NCI-H1417 treated with DMSO at 0.1 percent for 48 hours (cell line): ENCODE data around the gene FOXE3.

Experiments
- DNase-seq: peaks from one replicate; lab custom pipeline; 2025; lab: John Stamatoyannopoulos, UW

The FOXE3 gene

DNA sequence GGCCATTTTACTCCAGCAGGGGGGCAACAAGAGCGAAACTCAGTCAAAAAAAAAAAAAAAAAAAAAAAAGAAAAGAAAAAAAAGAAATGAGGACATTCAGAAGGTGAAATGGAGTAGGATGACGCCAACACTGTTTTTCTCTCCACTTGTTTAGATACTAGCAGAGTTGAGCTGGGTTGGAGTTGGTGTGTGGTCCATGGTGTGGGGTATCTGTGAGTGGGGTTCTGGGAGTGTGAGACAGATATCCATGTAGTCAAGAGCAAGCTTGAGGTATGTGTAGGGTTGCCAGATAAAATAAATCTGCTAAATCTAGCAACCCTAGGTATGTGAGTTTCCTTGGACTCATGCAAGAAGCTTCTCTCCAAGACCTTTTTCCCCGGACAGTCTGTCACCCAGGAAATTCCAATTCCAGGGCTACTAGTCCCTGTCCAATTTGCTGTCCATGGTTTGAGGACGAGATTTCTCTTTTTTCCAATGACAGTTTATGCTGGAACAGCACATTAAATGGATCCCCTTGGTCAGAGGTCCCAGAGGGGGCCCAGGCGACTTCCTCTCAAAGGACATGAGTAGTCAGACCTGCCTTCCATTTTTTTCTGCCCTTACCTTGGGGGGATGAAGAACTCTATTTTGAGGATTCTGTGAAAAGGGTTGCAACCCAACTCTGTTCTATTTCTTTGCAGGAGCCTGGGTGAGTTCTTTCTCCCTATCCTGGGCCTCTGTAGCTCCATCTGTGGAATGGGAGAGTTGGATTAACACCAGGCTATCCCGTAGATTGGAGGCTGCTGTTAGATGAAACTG is 19.6 kb downstream of the FOXE3 start:
- DNase-seq, result no peak

- DNase-seq, result no peak
Observed at GRCh38 chr1:47436304-47436978, 20.4 kb downstream of the FOXE3 start.

DNA sequence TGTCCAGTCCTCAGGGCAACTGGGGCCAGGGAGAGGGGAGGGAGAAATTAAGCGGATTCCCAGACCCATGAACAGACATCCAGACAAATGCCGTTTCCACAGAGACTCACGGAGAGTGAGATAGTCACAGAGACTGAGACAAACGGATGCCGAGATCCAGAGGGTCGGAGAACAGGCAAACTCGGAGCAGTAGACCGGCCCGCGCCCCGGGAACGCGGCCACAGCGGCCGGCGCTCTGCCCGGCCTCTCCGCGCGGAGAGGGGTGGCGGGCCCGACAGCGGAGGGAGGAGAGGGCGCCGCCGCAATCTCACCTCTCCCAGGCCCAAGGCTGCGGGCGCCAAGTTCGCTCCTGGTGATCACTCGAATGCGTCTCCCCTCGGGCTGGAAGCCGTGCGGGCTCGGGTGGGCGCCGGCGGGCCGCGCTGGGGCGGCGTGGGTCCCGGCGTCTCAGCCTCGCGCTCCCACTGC is 20.9 kb downstream of the FOXE3 start:
- no peak for DNase-seq

GRCh38 chr1:47437447-47438164 is 21.5 kb downstream of the FOXE3 start, which contains the start of gene FOXD2:
TSS of gene FOXD2 (plus strand) at chr1:47438044. CDS start at chr1:47438136, 92 bp downstream.
- peak; percentile 68 for DNase-seq

DNA sequence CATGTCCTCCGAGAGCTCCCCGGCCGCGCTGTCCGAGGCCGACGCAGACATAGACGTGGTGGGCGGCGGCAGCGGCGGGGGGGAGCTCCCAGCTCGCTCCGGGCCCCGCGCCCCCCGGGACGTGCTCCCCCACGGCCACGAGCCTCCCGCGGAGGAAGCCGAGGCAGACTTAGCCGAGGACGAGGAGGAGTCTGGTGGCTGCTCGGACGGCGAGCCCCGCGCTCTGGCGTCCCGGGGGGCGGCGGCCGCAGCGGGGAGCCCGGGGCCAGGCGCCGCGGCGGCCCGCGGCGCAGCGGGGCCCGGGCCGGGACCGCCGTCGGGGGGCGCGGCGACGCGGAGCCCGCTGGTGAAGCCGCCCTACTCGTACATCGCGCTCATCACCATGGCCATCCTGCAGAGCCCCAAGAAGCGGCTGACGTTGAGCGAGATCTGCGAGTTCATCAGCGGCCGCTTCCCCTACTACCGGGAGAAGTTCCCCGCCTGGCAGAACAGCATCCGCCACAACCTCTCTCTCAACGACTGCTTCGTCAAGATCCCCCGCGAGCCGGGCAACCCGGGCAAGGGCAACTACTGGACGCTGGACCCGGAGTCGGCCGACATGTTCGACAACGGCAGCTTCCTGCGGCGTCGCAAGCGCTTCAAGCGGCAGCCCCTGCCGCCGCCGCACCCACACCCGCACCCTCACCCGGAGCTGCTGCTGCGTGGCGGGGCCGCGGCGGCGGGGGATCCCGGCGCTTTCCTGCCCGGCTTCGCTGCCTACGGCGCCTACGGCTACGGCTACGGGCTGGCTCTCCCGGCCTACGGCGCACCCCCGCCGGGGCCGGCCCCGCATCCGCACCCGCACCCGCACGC is 22.3 kb downstream of the FOXE3 start:
- no peak for DNase-seq

GRCh38 chr1:47439017-47439818 is 23.1 kb downstream of the FOXE3 start:
- no peak for DNase-seq

- DNase-seq, result no peak
Observed at GRCh38 chr1:47439819-47440598, 23.9 kb downstream of the FOXE3 start.

DNA sequence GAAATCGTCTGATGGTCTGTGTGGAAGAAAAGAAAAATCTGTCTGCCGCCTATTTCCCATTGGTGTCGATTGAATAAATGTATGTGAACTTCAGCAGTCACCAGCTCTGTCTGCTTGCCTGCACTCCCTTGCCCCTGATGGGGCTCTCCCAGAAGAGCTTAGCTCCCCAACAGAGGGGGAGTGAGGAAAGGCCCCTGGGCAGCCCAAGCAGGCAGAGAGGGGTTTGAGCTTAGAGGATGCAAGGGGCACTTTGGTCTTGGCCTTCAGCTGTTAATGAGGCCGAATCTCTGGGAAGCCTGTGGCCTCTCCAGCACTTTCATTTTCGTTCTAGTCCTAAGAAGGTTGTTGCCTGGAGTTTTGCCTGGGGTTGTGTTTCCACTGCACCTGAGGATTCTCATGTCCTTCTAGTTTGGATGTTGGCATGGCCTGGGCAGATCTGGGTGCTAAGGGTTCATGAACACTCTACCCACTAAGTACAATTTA is 24.6 kb downstream of the FOXE3 start:
- no peak for DNase-seq

GRCh38 chr1:47441450-47442106 is 25.5 kb downstream of the FOXE3 start:
- DNase-seq, result no peak

DNA sequence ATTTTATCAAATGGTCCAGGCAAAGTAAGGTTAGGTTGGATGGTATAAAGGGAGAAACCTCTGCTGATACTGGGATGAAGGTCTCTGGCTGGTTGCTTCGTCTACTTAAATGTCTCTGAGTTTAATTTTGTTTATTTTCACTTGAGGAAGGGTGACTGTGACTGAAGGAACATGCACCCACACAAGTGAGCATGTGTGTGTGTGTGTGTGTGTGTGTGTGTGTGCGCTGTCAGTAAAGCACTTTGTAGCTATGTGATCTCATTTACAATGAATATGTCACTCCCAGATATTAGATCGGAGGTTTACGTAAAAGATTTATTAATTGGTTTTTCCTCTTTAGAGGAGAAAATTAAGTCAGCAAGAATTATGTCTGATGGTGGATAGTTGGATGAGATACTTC is 26.1 kb downstream of the FOXE3 start:
- no peak for DNase-seq

GRCh38 chr1:47442842-47443529 is 26.9 kb downstream of the FOXE3 start:
- DNase-seq, result no peak

GRCh38 chr1:47443530-47444296 is 27.6 kb downstream of the FOXE3 start:
- DNase-seq, result no peak

DNA sequence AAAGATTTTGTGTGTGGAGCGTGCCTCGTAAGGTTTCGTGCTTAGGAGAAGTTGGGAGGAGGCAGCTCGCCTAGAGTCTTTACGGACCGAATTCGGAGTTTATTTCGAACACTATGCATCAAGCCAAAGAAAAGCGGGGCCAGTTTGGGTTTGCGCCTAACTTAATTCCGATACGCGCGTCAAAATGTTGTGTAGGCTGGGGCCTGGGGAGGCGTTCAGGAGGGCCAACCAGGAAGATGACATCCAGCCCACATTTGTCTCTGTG is 28.1 kb downstream of the FOXE3 start:
- no peak for DNase-seq

GRCh38 chr1:47444562-47445465 is 28.7 kb downstream of the FOXE3 start:
- DNase-seq, result no peak

- no peak for DNase-seq
Observed at GRCh38 chr1:47445823-47446550, 29.9 kb downstream of the FOXE3 start.

GRCh38 chr1:47448462-47449222 is 32.6 kb downstream of the FOXE3 start:
- DNase-seq, result no peak
